Type B pancreatic cell (in vitro differentiated cells): ENCODE data around the gene XPNPEP1. TPM values are rescaled to one million over a fixed set of nuclear protein-coding genes. Genes with fewer than 3 reads are reported as not detected.

Source experiments
- DNase-seq: peaks from one replicate; pipeline ENCODE4 v3.0.0; 2021; ENCODE audit warnings: mixed read lengths; ENCODE audit not compliant: unreplicated experiment; ENCODE audit errors: extremely low spot score
- H3K27ac Mint-ChIP-seq: 2 replicates; pipeline ENCODE4 v1.8.0; 2021; ENCODE audit warnings: mild to moderate bottlenecking, mixed read lengths
- H3K27me3 Mint-ChIP-seq: 2 replicates; pipeline ENCODE4 v1.8.0; 2021; ENCODE audit warnings: mixed read lengths
- H3K36me3 Mint-ChIP-seq: 2 replicates; pipeline ENCODE4 v1.8.0; 2021; ENCODE audit warnings: mixed read lengths
- H3K4me1 Mint-ChIP-seq: one replicate; pipeline ENCODE4 v1.8.0; 2021; ENCODE audit warnings: mixed read lengths; ENCODE audit not compliant: unreplicated experiment
- H3K4me3 Mint-ChIP-seq: 2 replicates; pipeline ENCODE4 v1.8.0; 2021; ENCODE audit warnings: mild to moderate bottlenecking, mixed read lengths
- H3K9me3 Mint-ChIP-seq: 2 replicates; pipeline ENCODE4 v1.8.0; 2021; ENCODE audit warnings: mixed read lengths
- total RNA-seq: library from RNA; stranded (reverse); gene quantifications from 2 replicates; pipeline ENCODE4 v1.2.1, GENCODE V29; 2021; ENCODE audit warnings: low replicate concordance
- TF ChIP-seq, protein P1 (sequence below): fragments of 200-600 bp; sonication (generic); conservative IDR thresholded peaks from 2 replicates; pipeline ENCODE4 v1.5.0; 2021; ENCODE audit warnings: antibody characterized with exemption, mild to moderate bottlenecking

Gene XPNPEP1
- total RNA-seq, 1 donor from 2014 or later, result 76.6 TPM

DNA sequence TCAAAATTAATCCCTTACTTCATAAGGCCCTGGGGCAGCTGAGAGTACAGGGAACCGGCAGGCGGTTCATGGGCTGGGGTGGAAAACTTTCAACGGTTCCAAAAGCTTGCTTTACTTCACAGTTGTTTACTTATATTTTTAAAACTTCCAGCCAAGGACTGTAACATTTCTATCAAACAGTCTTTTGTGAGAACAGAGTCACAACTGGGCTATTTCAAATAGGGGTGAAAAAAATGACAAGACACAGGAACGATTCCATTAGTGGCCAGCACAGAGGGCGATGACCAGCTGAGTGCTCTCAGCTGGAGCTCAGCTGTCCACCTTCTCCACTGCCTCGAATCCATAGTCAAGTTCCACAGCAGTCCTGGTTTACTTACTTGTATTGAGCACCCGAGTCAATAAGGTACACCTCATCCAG lies 48.2 kb downstream of the XPNPEP1 start:
- H3K27me3 Mint-ChIP-seq, result no peaks in the 10 kb centered on the region
- TF ChIP-seq, protein P1, sequence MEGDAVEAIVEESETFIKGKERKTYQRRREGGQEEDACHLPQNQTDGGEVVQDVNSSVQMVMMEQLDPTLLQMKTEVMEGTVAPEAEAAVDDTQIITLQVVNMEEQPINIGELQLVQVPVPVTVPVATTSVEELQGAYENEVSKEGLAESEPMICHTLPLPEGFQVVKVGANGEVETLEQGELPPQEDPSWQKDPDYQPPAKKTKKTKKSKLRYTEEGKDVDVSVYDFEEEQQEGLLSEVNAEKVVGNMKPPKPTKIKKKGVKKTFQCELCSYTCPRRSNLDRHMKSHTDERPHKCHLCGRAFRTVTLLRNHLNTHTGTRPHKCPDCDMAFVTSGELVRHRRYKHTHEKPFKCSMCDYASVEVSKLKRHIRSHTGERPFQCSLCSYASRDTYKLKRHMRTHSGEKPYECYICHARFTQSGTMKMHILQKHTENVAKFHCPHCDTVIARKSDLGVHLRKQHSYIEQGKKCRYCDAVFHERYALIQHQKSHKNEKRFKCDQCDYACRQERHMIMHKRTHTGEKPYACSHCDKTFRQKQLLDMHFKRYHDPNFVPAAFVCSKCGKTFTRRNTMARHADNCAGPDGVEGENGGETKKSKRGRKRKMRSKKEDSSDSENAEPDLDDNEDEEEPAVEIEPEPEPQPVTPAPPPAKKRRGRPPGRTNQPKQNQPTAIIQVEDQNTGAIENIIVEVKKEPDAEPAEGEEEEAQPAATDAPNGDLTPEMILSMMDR, result no peak
- peaks cover 27% of the 10 kb centered on the region for H3K36me3 Mint-ChIP-seq
- H3K4me3 Mint-ChIP-seq, result no peak overlapping the region
- no peaks in the 10 kb centered on the region for H3K4me1 Mint-ChIP-seq
- DNase-seq, result no peak
- no peak overlapping the region for H3K27ac Mint-ChIP-seq
- no peaks in the 10 kb centered on the region for H3K9me3 Mint-ChIP-seq

DNA sequence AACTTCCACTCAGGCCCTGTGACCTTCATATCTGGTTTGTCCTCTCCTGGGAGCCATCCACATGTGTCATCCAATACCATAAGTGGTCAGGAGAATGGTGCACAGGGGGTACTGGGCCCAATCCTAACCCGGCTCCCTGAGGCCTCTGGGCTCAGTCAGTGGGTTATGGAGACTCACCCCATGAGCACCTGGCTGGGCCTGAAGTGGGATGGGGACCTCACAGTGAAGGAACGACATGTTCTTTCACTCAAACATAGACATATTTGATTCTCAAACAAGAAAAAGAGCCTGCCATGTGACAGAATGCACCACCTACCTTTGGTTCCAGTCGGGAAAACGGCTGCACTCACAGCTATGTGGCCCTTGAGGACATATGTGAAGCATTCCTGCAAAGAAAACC lies 51.8 kb downstream of the XPNPEP1 start:
- no peak for DNase-seq
- no peaks in the 10 kb centered on the region for H3K27me3 Mint-ChIP-seq
- no peak overlapping the region for H3K4me3 Mint-ChIP-seq
- no peak overlapping the region for H3K27ac Mint-ChIP-seq
- H3K9me3 Mint-ChIP-seq, result no peaks in the 10 kb centered on the region
- peaks cover 36% of the 10 kb centered on the region for H3K36me3 Mint-ChIP-seq
- TF ChIP-seq, protein P1, result no peak
- no peaks in the 10 kb centered on the region for H3K4me1 Mint-ChIP-seq

DNA sequence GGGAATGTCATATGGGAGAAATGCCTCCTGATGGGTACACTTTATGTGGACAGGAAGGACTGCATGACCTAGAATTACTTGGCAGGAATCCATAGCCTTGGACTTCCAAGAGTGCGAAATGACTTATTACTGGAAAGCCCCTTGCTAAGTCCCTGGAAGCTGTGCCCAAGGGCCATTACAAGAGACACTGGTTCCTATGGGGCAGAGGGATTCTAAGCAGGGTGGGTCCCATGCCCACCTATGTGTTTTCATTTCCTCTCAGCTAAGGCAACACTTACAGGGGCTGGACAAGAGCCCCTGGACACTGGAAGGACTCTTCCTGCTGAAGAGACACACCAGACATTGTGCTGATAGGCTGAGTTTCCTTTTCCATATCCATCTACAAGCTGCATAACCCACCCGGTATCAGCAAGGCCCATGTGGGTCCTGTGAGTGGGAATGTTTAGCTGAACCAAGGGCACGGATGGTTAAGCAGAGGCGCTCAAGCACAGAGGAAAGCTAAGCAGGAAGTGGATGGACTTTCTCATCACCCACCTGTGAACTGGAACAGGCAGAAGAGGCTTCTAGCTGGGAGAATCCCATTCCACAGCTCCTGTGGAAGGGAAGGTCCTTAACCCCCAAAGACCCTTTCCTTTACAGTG lies 56.2 kb downstream of the XPNPEP1 start:
- Mint-ChIP-seq H3K4me3 (no peak overlapping the region), H3K9me3 (no peaks in the 10 kb centered on the region), H3K4me1 (no peaks in the 10 kb centered on the region), H3K27me3 (no peaks in the 10 kb centered on the region), H3K36me3 (peaks cover 44% of the 10 kb centered on the region), H3K27ac (no peak overlapping the region)
- DNase-seq, result no peak
- TF ChIP-seq, protein P1, result no peak

DNA sequence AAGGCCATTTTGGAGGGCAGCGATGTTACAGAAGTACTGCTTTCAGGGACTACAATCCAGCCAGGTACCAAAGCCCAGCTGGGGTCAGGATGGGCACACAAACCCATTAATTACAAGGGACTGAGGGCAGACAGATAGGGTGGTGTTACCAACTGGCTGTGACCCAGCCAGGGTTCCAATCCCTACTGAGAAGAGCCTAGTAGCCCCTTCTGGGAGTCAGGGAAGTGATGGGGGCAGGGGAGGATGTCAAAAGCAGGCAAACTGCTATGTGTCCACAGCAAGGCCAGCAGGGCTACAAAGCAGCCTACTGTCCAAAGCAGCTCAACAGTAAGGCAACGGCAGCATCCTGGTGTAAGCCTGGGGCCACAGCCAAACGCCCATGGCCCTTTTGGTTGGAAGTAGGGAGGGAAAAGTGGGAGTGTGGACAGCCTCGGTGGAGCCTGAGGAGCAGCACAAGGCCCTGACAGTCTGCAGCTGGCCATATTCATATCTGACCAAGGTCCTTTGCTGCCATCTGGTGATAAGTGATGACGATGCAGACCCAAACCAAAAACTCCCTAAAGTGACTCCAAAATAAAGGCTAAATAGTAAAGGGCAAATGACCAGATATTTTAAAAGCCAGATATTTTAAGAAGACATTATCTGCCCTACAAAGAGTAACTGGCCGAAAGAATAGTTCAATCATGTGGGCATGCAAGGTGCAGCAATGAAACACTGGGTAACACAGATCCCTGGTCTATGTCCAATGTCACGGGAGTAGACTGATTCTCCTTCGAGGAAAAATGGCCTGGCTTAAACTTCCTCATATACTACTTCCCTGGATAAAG lies 56.9 kb downstream of the XPNPEP1 start:
- no peak for DNase-seq
- Mint-ChIP-seq H3K4me1 (no peaks in the 10 kb centered on the region), H3K9me3 (no peaks in the 10 kb centered on the region), H3K27me3 (no peaks in the 10 kb centered on the region), H3K27ac (no peak overlapping the region), H3K36me3 (peaks cover 39% of the 10 kb centered on the region), H3K4me3 (no peak overlapping the region)
- TF ChIP-seq, protein P1, result peak; percentile 68

DNA sequence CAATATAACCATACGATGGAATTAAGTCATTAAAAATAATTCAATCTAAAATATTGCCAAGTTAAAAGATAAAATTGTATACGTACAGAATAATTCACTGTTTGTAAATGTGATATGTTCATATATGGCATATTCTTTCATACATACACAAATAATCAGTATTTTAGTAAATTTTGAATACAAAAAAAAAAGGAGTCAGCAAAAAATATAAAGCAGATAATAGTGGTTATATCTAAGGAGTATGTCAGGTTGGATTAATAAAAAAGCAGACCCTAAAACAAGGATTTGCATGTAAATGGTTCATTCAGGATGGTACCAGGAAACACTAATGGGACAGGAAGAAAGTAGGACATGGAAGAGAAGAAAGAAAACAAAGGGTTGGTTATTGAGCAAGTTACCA lies 59.5 kb downstream of the XPNPEP1 start:
- TF ChIP-seq, protein P1, result no peak
- no peak for DNase-seq
- Mint-ChIP-seq H3K4me1 (no peaks in the 10 kb centered on the region), H3K27ac (no peak overlapping the region), H3K4me3 (no peak overlapping the region), H3K9me3 (no peaks in the 10 kb centered on the region), H3K27me3 (no peaks in the 10 kb centered on the region), H3K36me3 (peaks cover 34% of the 10 kb centered on the region)
